Cardiac muscle cell (in vitro differentiated cells and primary cell): ENCODE data around the gene NELFCD. TPM values are rescaled to one million over a fixed set of nuclear protein-coding genes. Genes with fewer than 3 reads are reported as not detected.
A peak's percentile ranks its signal among the peaks of the same experiment; 100 is the strongest.
"Not testable (repeated sequence)": the region's sequence is repeated elsewhere in the genome, so short reads cannot be mapped to it uniquely, and the experiment has no call there.

Source experiments
- DNase-seq, 2 donors: peaks; one replicate each; pipeline versions ENCODE4 v3.0.0 to v3.0.0-alpha.2; 2010 to 2017; ENCODE audit warnings: low read depth in 1 of 2, low spot score in 1 of 2
- H3K27ac ChIP-seq: fragments of 200-600 bp; sonication (generic); 2 replicates; pipeline ENCODE4 v1.5.1; 2016
- H3K27me3 ChIP-seq: fragments of 200-600 bp; sonication (generic); 2 replicates; pipeline ENCODE4 v1.6.0; 2016; ENCODE audit warnings: control low read depth
- H3K36me3 ChIP-seq: fragments of 200-600 bp; sonication (generic); 2 replicates; pipeline ENCODE4 v1.5.1; 2016; ENCODE audit warnings: control low read depth
- H3K4me1 ChIP-seq: fragments of 200-600 bp; sonication (generic); 2 replicates; pipeline ENCODE4 v1.8.1; 2017; ENCODE audit warnings: low read depth, mild to moderate bottlenecking, mixed run types
- H3K4me3 ChIP-seq: fragments of 200-600 bp; sonication (generic); 2 replicates; pipeline ENCODE4 v1.5.1; 2016; ENCODE audit warnings: mild to moderate bottlenecking
- H3K9me3 ChIP-seq: fragments of 200-600 bp; sonication (generic); 2 replicates; pipeline ENCODE4 v1.5.1; 2017; ENCODE audit warnings: low read depth, mild to moderate bottlenecking, control low read depth
- polyA plus RNA-seq: library from polyadenylated mRNA; unstranded; fragments of >200 nt; fragmentation: Nextera tagmentation; extraction: Ambion mirVana; gene quantifications from 2 replicates; pipeline ENCODE4 v1.2.1, GENCODE V29; 2016
- total RNA-seq: library from RNA; depleted of rRNA; stranded (reverse); fragments of >200 nt; gene quantifications from 2 replicates; pipeline ENCODE4 v1.2.3, GENCODE V29; 2016
- TF ChIP-seq, protein P1 (sequence below): IDR thresholded peaks from 2 replicates; pipeline ENCODE4 v1.5.1; 2012; ENCODE audit warnings: low read depth, mild to moderate bottlenecking, low read length

Gene NELFCD
- total and polyA plus RNA-seq, 2 experiments from 2014 or later, result 77.3 to 109 TPM

- no peaks in the 10 kb centered on the region for H3K27me3 ChIP-seq
- no peak for DNase-seq
- no peaks in the 10 kb centered on the region for H3K9me3 ChIP-seq
- TF ChIP-seq, protein P1, sequence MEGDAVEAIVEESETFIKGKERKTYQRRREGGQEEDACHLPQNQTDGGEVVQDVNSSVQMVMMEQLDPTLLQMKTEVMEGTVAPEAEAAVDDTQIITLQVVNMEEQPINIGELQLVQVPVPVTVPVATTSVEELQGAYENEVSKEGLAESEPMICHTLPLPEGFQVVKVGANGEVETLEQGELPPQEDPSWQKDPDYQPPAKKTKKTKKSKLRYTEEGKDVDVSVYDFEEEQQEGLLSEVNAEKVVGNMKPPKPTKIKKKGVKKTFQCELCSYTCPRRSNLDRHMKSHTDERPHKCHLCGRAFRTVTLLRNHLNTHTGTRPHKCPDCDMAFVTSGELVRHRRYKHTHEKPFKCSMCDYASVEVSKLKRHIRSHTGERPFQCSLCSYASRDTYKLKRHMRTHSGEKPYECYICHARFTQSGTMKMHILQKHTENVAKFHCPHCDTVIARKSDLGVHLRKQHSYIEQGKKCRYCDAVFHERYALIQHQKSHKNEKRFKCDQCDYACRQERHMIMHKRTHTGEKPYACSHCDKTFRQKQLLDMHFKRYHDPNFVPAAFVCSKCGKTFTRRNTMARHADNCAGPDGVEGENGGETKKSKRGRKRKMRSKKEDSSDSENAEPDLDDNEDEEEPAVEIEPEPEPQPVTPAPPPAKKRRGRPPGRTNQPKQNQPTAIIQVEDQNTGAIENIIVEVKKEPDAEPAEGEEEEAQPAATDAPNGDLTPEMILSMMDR, result no peak
- H3K4me3 ChIP-seq, result peak overlapping the region; percentile 82
- peaks cover 24% of the 10 kb centered on the region for H3K4me1 ChIP-seq
- H3K36me3 ChIP-seq, result peaks cover 43% of the 10 kb centered on the region
- H3K27ac ChIP-seq, result peak overlapping the region; percentile 77
Measured at GRCh38 chr20:59033616-59034165, 52.6 kb downstream of the NELFCD start.

DNA sequence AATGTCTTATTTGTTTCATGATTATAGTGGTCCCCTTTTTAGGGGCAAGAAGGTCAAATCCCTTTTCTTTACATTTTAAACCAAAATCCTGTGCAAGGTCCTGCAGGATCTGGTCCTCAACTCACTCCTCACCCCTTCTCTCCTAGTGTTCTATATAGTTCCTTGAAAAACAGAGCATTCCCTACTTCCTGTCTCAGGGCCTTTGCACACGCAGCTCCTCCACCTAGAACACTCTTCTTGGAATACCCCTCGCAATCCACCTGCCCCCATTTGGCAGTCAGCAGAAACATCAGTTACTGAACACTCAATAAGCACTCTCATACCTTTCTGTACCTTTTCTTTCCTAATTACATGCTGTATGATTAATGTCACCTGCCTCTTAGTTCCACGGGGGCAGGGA lies 54.3 kb downstream of the NELFCD start:
- Histone ChIP-seq H3K9me3 (no peaks in the 10 kb centered on the region), H3K36me3 (peaks cover 30% of the 10 kb centered on the region), H3K4me3 (no peak overlapping the region), H3K27me3 (no peaks in the 10 kb centered on the region), H3K27ac (no peak overlapping the region), H3K4me1 (peaks cover 17% of the 10 kb centered on the region)
- TF ChIP-seq, protein P1, result no peak
- no peak for DNase-seq

GRCh38 chr20:59037386-59037785 lies 56.3 kb downstream of the NELFCD start:
- no peak for DNase-seq
- Histone ChIP-seq H3K4me1 (peaks cover 7% of the 10 kb centered on the region), H3K36me3 (peaks cover 30% of the 10 kb centered on the region), H3K9me3 (no peaks in the 10 kb centered on the region), H3K4me3 (no peak overlapping the region), H3K27me3 (no peaks in the 10 kb centered on the region), H3K27ac (no peak overlapping the region)
- TF ChIP-seq, protein P1, result no peak

- H3K4me1 ChIP-seq, result no peaks in the 10 kb centered on the region
- no peak overlapping the region for H3K4me3 ChIP-seq
- DNase-seq, result peak in 1 of 2 donors; percentile 37
- no peak overlapping the region for H3K27ac ChIP-seq
- no peaks in the 10 kb centered on the region for H3K9me3 ChIP-seq
- H3K36me3 ChIP-seq, result peaks cover 30% of the 10 kb centered on the region
- H3K27me3 ChIP-seq, result no peaks in the 10 kb centered on the region
- TF ChIP-seq, protein P1, result no peak
Measured at GRCh38 chr20:59039233-59039632, 58.2 kb downstream of the NELFCD start.

DNA sequence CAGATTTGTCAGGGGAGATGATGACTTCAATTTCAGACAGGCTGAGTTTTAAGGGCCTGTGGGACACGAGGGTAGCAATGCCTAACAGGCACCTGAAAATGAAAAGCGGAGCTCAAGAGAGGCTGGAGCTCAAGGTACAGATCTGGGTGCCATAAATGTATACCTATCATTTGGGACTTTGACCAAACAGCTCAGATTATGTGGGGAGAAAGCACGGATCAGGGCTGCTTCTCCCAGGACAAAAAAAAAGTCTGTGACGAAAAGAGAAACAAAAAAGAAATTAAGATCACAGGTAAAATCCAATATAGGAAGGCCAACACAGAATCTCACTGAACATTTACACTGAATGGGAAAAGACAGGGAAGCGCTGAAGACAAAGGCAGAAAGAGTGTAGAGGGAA lies 59.6 kb downstream of the NELFCD start:
- Histone ChIP-seq H3K27me3 (no peaks in the 10 kb centered on the region), H3K4me1 (no peaks in the 10 kb centered on the region), H3K36me3 (peaks cover 23% of the 10 kb centered on the region), H3K9me3 (no peaks in the 10 kb centered on the region), H3K27ac (no peak overlapping the region), H3K4me3 (no peak overlapping the region)
- no peak for DNase-seq
- TF ChIP-seq, protein P1, result no peak

DNA sequence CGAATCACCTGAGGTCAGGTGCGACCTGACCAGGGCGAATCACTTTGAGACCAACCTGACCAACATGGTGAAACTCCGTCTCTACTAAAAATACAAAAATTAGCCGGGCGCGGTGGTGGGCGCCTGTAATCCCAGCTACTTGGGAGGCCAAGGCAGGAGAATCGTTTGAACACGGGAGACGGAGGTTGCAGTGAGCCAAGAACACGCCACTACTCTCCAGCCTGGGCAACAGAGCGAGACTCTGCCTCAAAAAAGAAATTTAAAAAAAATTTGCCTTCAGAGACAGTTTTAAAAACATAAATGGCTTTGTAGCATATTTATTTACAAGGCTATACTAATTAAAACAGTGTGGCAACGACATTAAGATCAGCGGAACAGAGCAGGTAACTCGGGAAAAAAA lies 60.4 kb downstream of the NELFCD start:
- not testable (repeated sequence) for H3K9me3 ChIP-seq, H3K27me3 ChIP-seq, H3K27ac ChIP-seq, H3K4me1 ChIP-seq, DNase-seq
- Histone ChIP-seq H3K36me3 (peaks cover 15% of the 10 kb centered on the region), H3K4me3 (peak overlapping the region; percentile 58)
